Endothelial cell of umbilical vein (primary cell): ENCODE data around the gene CXCL17. TPM values are rescaled to one million over a fixed set of nuclear protein-coding genes. Genes with fewer than 3 reads are reported as not detected.

ENCODE experiments used
- BruUV-seq: library from RNA; stranded (reverse); fragments of 400-500 nt; replicated peaks from 2 replicates; lab custom pipeline; 2021; lab: Mats Ljungman, UMichigan
- CTCF ChIA-PET: fragments of 300-600, 350-600 bp; sonication (Branson Sonifier 250); formaldehyde crosslinking; loops from one replicate; lab custom pipeline; 2021; ENCODE audit warnings: antibody characterized with exemption, inconsistent platforms; lab: Charles Lee
- POLR2A ChIA-PET: fragments of 300-600, 350-600 bp; sonication (Branson Sonifier 250); formaldehyde crosslinking; loops from one replicate; lab custom pipeline; 2021; ENCODE audit warnings: antibody characterized with exemption, inconsistent platforms; lab: Charles Lee
- DNase-seq: peaks from one replicate; pipeline ENCODE4 v3.0.0-alpha.2; 2011; ENCODE audit warnings: low read depth, low spot score
- FAIRE-seq: peaks from 2 replicates; lab custom pipeline; 2011; peaks lifted over from hg19 to GRCh38; lab: Jason Lieb, UNC
- H2AFZ ChIP-seq: 2 replicates; pipeline ENCODE4 v1.6.0; 2012; ENCODE audit warnings: low read depth, low read length, control low read depth, inconsistent platforms
- H3K27ac ChIP-seq: 2 replicates; pipeline ENCODE4 v1.5.1; 2011; ENCODE audit warnings: low read depth, mild to moderate bottlenecking, control low read depth, low read length, moderate library complexity; ENCODE audit not compliant: insufficient read depth
- H3K27me3 ChIP-seq, 2 experiments: 2 replicates each; pipeline versions ENCODE4 v1.6.0 to v1.6.1; 2011; ENCODE audit warnings: low read length in 2 of 2, mixed read lengths in 1 of 2; ENCODE audit not compliant: control insufficient read depth in 2 of 2, insufficient read depth in 2 of 2
- H3K36me3 ChIP-seq, 2 experiments: 2 replicates in 1 of 2; 3 replicates in 1 of 2; pipeline ENCODE4 v1.5.1; 2011; ENCODE audit warnings: low read length in 2 of 2, mild to moderate bottlenecking in 1 of 2, moderate library complexity in 1 of 2; ENCODE audit not compliant: control insufficient read depth in 2 of 2, insufficient read depth in 2 of 2; ENCODE audit errors: extremely low read depth in 1 of 2
- H3K4me1 ChIP-seq: 3 replicates; pipeline ENCODE4 v1.5.1; 2011; ENCODE audit warnings: mild to moderate bottlenecking, low read length; ENCODE audit not compliant: control insufficient read depth, insufficient read depth; ENCODE audit errors: extremely low read depth
- H3K4me2 ChIP-seq: 2 replicates; pipeline ENCODE4 v1.6.1; 2011; ENCODE audit warnings: low read length, control low read depth, mixed read lengths; ENCODE audit not compliant: insufficient read depth
- H3K4me3 ChIP-seq, 3 experiments: fragments of 200-600 bp in 1 of 3; sonication (generic), shearing (Covaris generic) in 1 of 3; replicated peaks in 1 of 3; 2 replicates each; pipeline ENCODE4 v1.5.1; 2011 to 2016; ENCODE audit warnings: control low read depth in 3 of 3, low read length in 3 of 3, mild to moderate bottlenecking in 2 of 3, inconsistent platforms in 1 of 3, low read depth in 1 of 3, moderate library complexity in 1 of 3; ENCODE audit not compliant: insufficient read depth in 1 of 3
- H3K79me2 ChIP-seq: 2 replicates; pipeline ENCODE4 v1.6.0; 2012; ENCODE audit warnings: low read length, inconsistent platforms; ENCODE audit not compliant: control insufficient read depth, insufficient read depth
- H3K9ac ChIP-seq: replicated peaks from 2 replicates; pipeline ENCODE3; 2011; ENCODE audit warnings: low read length, control low read depth; ENCODE audit not compliant: insufficient read depth; ENCODE audit errors: extremely low read depth
- H3K9me1 ChIP-seq: replicated peaks from 3 replicates; pipeline ENCODE4 v1.6.0; 2011; ENCODE audit warnings: mild to moderate bottlenecking, low read length; ENCODE audit not compliant: control insufficient read depth, insufficient read depth; ENCODE audit errors: extremely low read depth
- H3K9me3 ChIP-seq: replicated peaks from 2 replicates; pipeline ENCODE4 v1.5.1; 2012; ENCODE audit warnings: low read length, inconsistent platforms; ENCODE audit not compliant: control insufficient read depth, insufficient read depth
- H4K20me1 ChIP-seq: replicated peaks from 2 replicates; pipeline ENCODE3; 2011; ENCODE audit warnings: mild to moderate bottlenecking, low read length; ENCODE audit not compliant: control insufficient read depth, insufficient read depth; ENCODE audit errors: extremely low read depth
- CTCF ChIP-seq, 2 donors: IDR thresholded peaks; 1 replicate in 1 of 2; 2 replicates in 1 of 2; pipeline ENCODE4 v1.5.1; 2011; ENCODE audit warnings: low read length in 2 of 2, mild to moderate bottlenecking in 2 of 2, moderate library complexity in 2 of 2, control low read depth in 1 of 2, inconsistent platforms in 1 of 2, low read depth in 1 of 2; ENCODE audit not compliant: insufficient read depth in 1 of 2; ENCODE audit errors: extremely low read depth in 1 of 2
- EZH2 ChIP-seq: IDR thresholded peaks from 2 replicates; pipeline ENCODE4 v1.6.1; 2012; ENCODE audit warnings: borderline replicate concordance, low read depth, mild to moderate bottlenecking, moderate library complexity, low read length, inconsistent platforms; ENCODE audit not compliant: severe bottlenecking
- FOS ChIP-seq: IDR thresholded peaks from 2 replicates; pipeline ENCODE4 v1.6.1; 2011; ENCODE audit warnings: mild to moderate bottlenecking, low read length, moderate library complexity, borderline replicate concordance; ENCODE audit not compliant: insufficient read depth
- GATA2 ChIP-seq: IDR thresholded peaks from 2 replicates; pipeline ENCODE4 v1.7.0; 2011; ENCODE audit warnings: low read depth, mild to moderate bottlenecking, moderate library complexity, mixed read lengths, low read length; ENCODE audit not compliant: insufficient read length, insufficient read depth
- JUN ChIP-seq: IDR thresholded peaks from 2 replicates; pipeline ENCODE4 v1.6.1; 2011; ENCODE audit warnings: borderline replicate concordance, low read depth; ENCODE audit not compliant: insufficient read length, insufficient read depth
- MAX ChIP-seq: IDR thresholded peaks from 2 replicates; pipeline ENCODE4 v1.6.1; 2011; ENCODE audit not compliant: insufficient read depth, insufficient read length
- MYC ChIP-seq: IDR thresholded peaks from one replicate; pipeline ENCODE4 v1.6.1; 2011; ENCODE audit warnings: mild to moderate bottlenecking, low read depth, low read length
- POLR2A ChIP-seq: IDR thresholded peaks from 2 replicates; pipeline ENCODE4 v1.6.1; 2012; ENCODE audit warnings: low read depth, mild to moderate bottlenecking, control low read depth, low read length
- POLR2AphosphoS5 ChIP-seq: IDR thresholded peaks from 2 replicates; pipeline ENCODE4 v1.6.1; 2012; ENCODE audit warnings: low read depth, mild to moderate bottlenecking, control low read depth, low read length, moderate library complexity; ENCODE audit not compliant: insufficient read depth
- dilution Hi-C: fragments of 300-500 bp; cut with MboI; formaldehyde crosslinking; loops from one replicate; pipeline ENCODE4 v1.15.0; 2019; ENCODE audit warnings: low sequenced_read_pairs; ENCODE audit not compliant: extremely low pct_ligation_motif_present
- intact Hi-C: fragments of 100-400 bp; cut with micrococcal nuclease; formaldehyde crosslinking; loops from one replicate; pipeline ENCODE4 v1.10.0; 2022
- polyA plus RNA-seq, 4 experiments: library from polyadenylated mRNA; depleted of rRNA in 3 of 4; stranded (reverse) in 3 of 4; unstranded in 1 of 4; fragments of >200 nt; gene quantifications; 2 replicates each; pipeline versions ENCODE4 v1.2.1 to v1.2.3, GENCODE V29; 2011 to 2012; ENCODE audit warnings: missing spikeins in 1 of 4
- total RNA-seq: library from RNA; stranded (reverse); gene quantifications from 2 replicates; pipeline ENCODE4 v1.2.3, GENCODE V29; 2021

CXCL17 gene
- total and polyA plus RNA-seq, 2 donors (not counting 3 experiments of a cell fraction or from before 2014, with no cell fraction given) = not detected

- FAIRE-seq = no peak
- Histone ChIP-seq H4K20me1 (no peaks in the 10 kb centered on the region), H3K4me3 (no peak within 1 kb of the TSS), H3K27ac (no peak within 1 kb of the TSS), H3K9me3 (no peaks in the 10 kb centered on the region), H3K4me1 (peaks cover 17% of the 10 kb centered on the region), H2AFZ (no peak within 1 kb of the TSS), H3K9ac (no peak within 1 kb of the TSS), H3K4me2 (no peak within 1 kb of the TSS), H3K27me3 (no peaks in the 10 kb centered on the region), H3K36me3 (no peaks in the 10 kb centered on the region), H3K79me2 (no peaks in the 10 kb centered on the region), H3K9me1 (no peaks in the 10 kb centered on the region)
- TF ChIP-seq MYC (no peak), POLR2A (no peak), CTCF (IDR thresholded peaks at IDR 0.05; ENCODE audit: extremely low read depth in 1 of 2, insufficient read depth in 1 of 2, low read depth in 1 of 2, low read length in 2 of 2) (no peak), POLR2AphosphoS5 (no peak), JUN (no peak), MAX (no peak), EZH2 (no peak), GATA2 (no peak), FOS (no peak)
- ChIA-PET CTCF (interaction anchor here (4.3 kb wide), 1 partner anchor 11 kb away, joined by 22 read pairs; no protein-coding TSS in a partner anchor), POLR2A (no interaction called here)
- BruUV-seq = no TSS peak
- no peak for DNase-seq
- intact Hi-C loops = no loop called here
- dilution Hi-C loops = no loop called here
Observed at GRCh38 chr19:42427313-42427712, 15.4 kb downstream of the CXCL17 start, which contains the start of gene LIPE. Gene LIPE, minus strand, starts transcription at chr19:42427388. Its CDS starts 239 bp downstream, at chr19:42427149.
